Gastroesophageal sphincter (tissue), 4 donors: ENCODE results near the gene TTLL5. TPM values are rescaled to one million over a fixed set of nuclear protein-coding genes. Genes with fewer than 3 reads are reported as not detected.

Source experiments
- ATAC-seq: fragments of 150-250 bp; one replicate; pipeline ENCODE4 v1.9.1; 2016; ENCODE audit warnings: mild to moderate bottlenecking, moderate library complexity
- H3K27ac ChIP-seq, 4 donors: fragments of 200-600 bp; sonication (generic) in 3 of 4; 1 replicate in 3 of 4; 2 replicates in 1 of 4; pipeline ENCODE4 v1.5.1; 2016 to 2019
- H3K27me3 ChIP-seq: fragments of 200-600 bp; sonication (generic); one replicate; pipeline ENCODE4 v1.5.1; 2019
- H3K36me3 ChIP-seq, 2 donors: fragments of 200-600 bp; sonication (generic); one replicate each; pipeline ENCODE4 v1.5.1; 2019; ENCODE audit warnings: control low read depth in 1 of 2
- H3K4me1 ChIP-seq, 3 donors: fragments of 200-600 bp; sonication (generic); 1 replicate in 2 of 3; 2 replicates in 1 of 3; pipeline ENCODE4 v1.5.1; 2016 to 2019; ENCODE audit warnings: control low read depth in 2 of 3
- H3K4me3 ChIP-seq, 2 donors: fragments of 200-600 bp; sonication (generic); one replicate each; pipeline ENCODE4 v1.5.1; 2019; ENCODE audit warnings: mild to moderate bottlenecking in 1 of 2, moderate library complexity in 1 of 2
- H3K9me3 ChIP-seq, 3 donors: fragments of 200-600 bp; sonication (generic); one replicate each; pipeline ENCODE4 v1.5.1; 2017 to 2019; ENCODE audit warnings: control low read depth in 2 of 3
- CTCF ChIP-seq, 4 experiments: fragments of 200-600 bp in 2 of 4; fragments of 450-650 bp in 2 of 4; sonication (generic) in 1 of 4; IDR thresholded peaks; one replicate each; pipeline ENCODE4 v1.5.1; 2017 to 2019; ENCODE audit warnings: antibody characterized with exemption in 4 of 4, mild to moderate bottlenecking in 2 of 4, moderate library complexity in 2 of 4
- EP300 ChIP-seq: sonication (generic); formaldehyde crosslinking; IDR thresholded peaks from one replicate; pipeline ENCODE4 v1.6.1; 2017; ENCODE audit warnings: antibody characterized with exemption, mild to moderate bottlenecking
- POLR2A ChIP-seq, 2 donors: fragments of 450-650 bp; IDR thresholded peaks; one replicate each; pipeline ENCODE4 v1.6.1; 2017; ENCODE audit warnings: antibody characterized with exemption in 2 of 2, mild to moderate bottlenecking in 2 of 2, moderate library complexity in 1 of 2
- POLR2AphosphoS5 ChIP-seq: sonication (generic); formaldehyde crosslinking; IDR thresholded peaks from one replicate; pipeline ENCODE4 v1.6.1; 2017; ENCODE audit warnings: antibody characterized with exemption
- WGBS, 2 donors: methylation state at CpG; one replicate each; pipeline ENCODE4 v1.1.5; 2018; ENCODE audit warnings: low coverage in 1 of 2; 5-methylcytosine and 5-hydroxymethylcytosine counted together
- total RNA-seq, 4 donors: library from RNA; depleted of rRNA; stranded (reverse); fragments of >200 nt; gene quantifications; one replicate each; pipeline ENCODE4 v1.1.0, GENCODE V29; 2016

Gene TTLL5
- total RNA-seq, 4 donors from 2014 or later, result 18.1 to 30.0 (median 22.1) TPM

- peak; percentile 70 for ATAC-seq
- H3K36me3 ChIP-seq, result peaks cover 0 to 39% of the 10 kb centered on the region in 2 donors
- H3K4me1 ChIP-seq, result peaks cover 4 to 69% (median 12%) of the 10 kb centered on the region in 3 donors
- no peak overlapping the region for H3K4me3 ChIP-seq
- no peaks in the 10 kb centered on the region for H3K27me3 ChIP-seq
- TF ChIP-seq CTCF (IDR thresholded peaks at IDR 0.05), result no peak
- TF ChIP-seq POLR2AphosphoS5, result peak; percentile 73
- 49 to 71% methylated on average over 5 to 6 of the region's 6 CpGs for WGBS, 2 donors
- no peaks in the 10 kb centered on the region for H3K9me3 ChIP-seq
- H3K27ac ChIP-seq, result peak overlapping the region; percentile 64 to 84 (median 66)
These were observed 328.1 kb downstream of the TTLL5 start for GRCh38 chr14:75989134-75989533.

- Histone ChIP-seq H3K27ac (peak overlapping the region in 3 of 4 donors; percentile 64 to 91 (median 84)), H3K4me1 (peaks cover 4 to 69% (median 21%) of the 10 kb centered on the region in 3 donors), H3K36me3 (peaks cover 0 to 39% of the 10 kb centered on the region in 2 donors), H3K9me3 (no peaks in the 10 kb centered on the region), H3K27me3 (no peaks in the 10 kb centered on the region), H3K4me3 (no peak overlapping the region)
- no peak for ATAC-seq
- TF ChIP-seq CTCF (IDR thresholded peaks at IDR 0.05) (no peak), POLR2AphosphoS5 (no peak), POLR2A (IDR thresholded peaks at IDR 0.05) (no peak), EP300 (no peak)
- WGBS, 2 donors, result 87 to 95% methylated on average over 3 of the region's 4 CpGs
These were observed 329.3 kb downstream of the TTLL5 start for GRCh38 chr14:75990297-75990696.

GRCh38 chr14:75991753-75992152 is 330.7 kb downstream of the TTLL5 start:
- ATAC-seq, result no peak
- Histone ChIP-seq H3K9me3 (no peaks in the 10 kb centered on the region), H3K4me3 (no peak overlapping the region), H3K4me1 (peaks cover 0 to 71% (median 21%) of the 10 kb centered on the region in 3 donors), H3K27me3 (no peaks in the 10 kb centered on the region), H3K36me3 (peaks cover 0 to 41% of the 10 kb centered on the region in 2 donors), H3K27ac (peak overlapping the region; percentile 51 to 91 (median 71))
- TF ChIP-seq CTCF (IDR thresholded peaks at IDR 0.05) (no peak), POLR2AphosphoS5 (peak; percentile 56)
- 34 to 54% methylated on average over 4 of the region's 4 CpGs for WGBS, 2 donors

- WGBS, 2 donors, result 91 to 100% methylated on average over 1 of the region's 1 CpG
- Histone ChIP-seq H3K27ac (peak overlapping the region in 3 of 4 donors; percentile 84 to 91 (median 85)), H3K36me3 (peaks cover 0 to 58% of the 10 kb centered on the region in 2 donors), H3K4me1 (peaks cover 0 to 53% (median 17%) of the 10 kb centered on the region in 3 donors), H3K27me3 (no peaks in the 10 kb centered on the region), H3K4me3 (no peak overlapping the region), H3K9me3 (no peaks in the 10 kb centered on the region)
- TF ChIP-seq POLR2AphosphoS5 (no peak), EP300 (no peak), POLR2A (IDR thresholded peaks at IDR 0.05) (no peak), CTCF (IDR thresholded peaks at IDR 0.05) (no peak)
- ATAC-seq, result no peak
These were observed 332.6 kb downstream of the TTLL5 start for GRCh38 chr14:75993567-75994041.

GRCh38 chr14:75995372-75996041 is 334.5 kb downstream of the TTLL5 start:
- Histone ChIP-seq H3K27ac (peak overlapping the region; percentile 84 to 91 (median 88)), H3K27me3 (no peaks in the 10 kb centered on the region), H3K9me3 (no peaks in the 10 kb centered on the region), H3K4me1 (peaks cover 0 to 40% (median 14%) of the 10 kb centered on the region in 3 donors), H3K36me3 (peaks cover 0 to 57% of the 10 kb centered on the region in 2 donors), H3K4me3 (peak overlapping the region; percentile 18 to 37)
- TF ChIP-seq EP300, result no peak
- peak in 1 of 2 donors; percentile 15 for TF ChIP-seq POLR2A (IDR thresholded peaks at IDR 0.05)
- peak; percentile 79 for TF ChIP-seq POLR2AphosphoS5
- ATAC-seq, result peak; percentile 92
- 12 to 25% methylated on average over 9 to 17 of the region's 17 CpGs for WGBS, 2 donors
